ENCODE results near the gene FAM186B.

Gene FAM186B

DNA sequence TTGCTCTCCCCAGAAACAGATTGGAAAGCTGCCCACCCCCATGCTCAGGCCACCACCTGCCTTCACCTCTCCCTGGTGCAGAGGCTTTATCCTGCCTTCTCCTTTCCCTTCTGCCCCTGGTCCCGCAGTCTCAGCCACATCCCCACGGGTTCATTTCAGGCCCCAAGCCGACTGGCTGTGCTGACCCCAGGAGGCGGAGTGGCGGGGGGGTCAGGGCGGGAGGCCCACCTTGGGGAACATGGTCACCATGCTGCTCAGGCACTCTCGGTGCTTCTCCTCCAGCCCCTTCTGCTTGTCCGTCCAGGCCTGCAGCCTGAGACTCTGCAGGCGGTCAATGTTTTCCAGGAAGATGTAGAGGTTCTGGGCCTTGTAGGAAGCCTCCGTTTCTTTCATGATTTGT is 6.9 kb downstream of the FAM186B start:
- Histone ChIP-seq H3K4me3 (ENCODE audit: control insufficient read depth in 1 of 7, extremely low read depth in 1 of 7, insufficient read depth in 4 of 7, low read depth in 2 of 7, low read length in 6 of 7) (no peak overlapping the region), H3K36me3 (ENCODE audit: control insufficient read depth in 4 of 4, insufficient read depth in 4 of 4, low read length in 3 of 4) (peaks cover 0 to 8% (median 4%) of the 10 kb centered on the region in 4 experiments), H3K4me1 (ENCODE audit: control extremely low read depth in 1 of 4, control insufficient read depth in 4 of 4, insufficient read depth in 4 of 4, low read length in 3 of 4) (no peaks in the 10 kb centered on the region), H3K9me3 (ENCODE audit: control extremely low read depth in 1 of 5, control insufficient read depth in 4 of 5, insufficient read depth in 2 of 5, low read depth in 1 of 5, low read length in 4 of 5) (peaks cover 0 to 1% (median 0%) of the 10 kb centered on the region in 5 experiments), H3K27me3 (replicated peaks in 2 of 5; ENCODE audit: control insufficient read depth in 4 of 5, insufficient read depth in 5 of 5, low read length in 4 of 5) (no peaks in the 10 kb centered on the region), H3K27ac (ENCODE audit: insufficient read depth in 1 of 2, low read depth in 1 of 2, low read length in 2 of 2, poor library complexity in 1 of 2, severe bottlenecking in 2 of 2) (no peak overlapping the region)
- CTCF ChIA-PET, result interaction anchor here (1.4 to 1.7 kb wide), 2 partner anchors 18 to 240 kb away, joined by 3 to 5 read pairs; no protein-coding TSS in a partner anchor
- 94% methylated on average over 8 of the region's 10 CpGs for WGBS (ENCODE audit: insufficient coverage)
- POLR2A ChIA-PET, result no interaction called here
- DNase-seq, result no peak

DNA sequence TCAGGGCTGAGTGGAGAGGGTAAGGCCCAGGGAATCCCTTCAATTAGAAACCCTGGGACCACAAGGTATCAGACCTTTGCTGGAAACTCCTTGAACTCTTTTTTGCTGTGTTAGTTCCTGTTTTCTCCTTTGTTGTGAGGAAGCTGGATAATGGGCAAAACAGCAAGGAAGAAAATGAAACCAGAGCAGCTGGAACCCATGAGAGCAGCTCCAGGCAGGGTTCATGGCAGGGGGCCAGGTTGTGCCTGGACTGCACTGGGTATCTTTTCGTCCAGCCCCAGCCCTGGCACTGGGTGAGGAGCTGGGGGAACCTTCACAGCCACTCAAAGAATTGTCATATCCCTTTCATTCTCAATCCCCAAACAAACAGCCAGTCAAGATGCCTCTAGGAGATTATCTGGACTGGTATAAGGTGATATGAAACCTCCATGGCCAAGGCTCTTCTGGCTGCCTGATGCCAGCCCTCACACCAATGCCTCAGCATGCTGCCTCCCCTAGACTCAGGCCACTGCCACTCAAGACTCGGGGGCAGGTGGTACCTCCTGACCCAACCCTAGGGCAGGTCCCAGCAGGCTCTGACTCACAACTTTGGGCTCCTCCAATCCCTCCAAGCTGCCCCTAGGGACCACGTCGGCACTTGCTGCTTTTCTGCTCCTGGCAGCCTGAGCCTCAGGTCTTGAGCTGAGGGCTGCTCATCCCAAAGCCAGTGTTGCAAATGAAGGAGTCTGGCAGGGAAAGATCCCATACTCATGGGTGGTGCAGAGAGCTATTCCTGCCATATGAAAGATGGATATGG is 16.5 kb downstream of the FAM186B start:
- Histone ChIP-seq H3K27ac (ENCODE audit: insufficient read depth in 1 of 2, low read depth in 1 of 2, low read length in 2 of 2, poor library complexity in 1 of 2, severe bottlenecking in 2 of 2) (peak overlapping the region in 1 of 2 experiments; percentile 11), H3K36me3 (ENCODE audit: control insufficient read depth in 4 of 4, insufficient read depth in 4 of 4, low read length in 3 of 4) (peaks cover 4 to 41% (median 16%) of the 10 kb centered on the region in 4 experiments), H3K4me1 (ENCODE audit: control extremely low read depth in 1 of 4, control insufficient read depth in 4 of 4, insufficient read depth in 4 of 4, low read length in 3 of 4) (peaks cover 0 to 9% (median 3%) of the 10 kb centered on the region in 4 experiments), H3K9me3 (ENCODE audit: control extremely low read depth in 1 of 5, control insufficient read depth in 4 of 5, insufficient read depth in 2 of 5, low read depth in 1 of 5, low read length in 4 of 5) (peaks cover 0 to 19% (median 6%) of the 10 kb centered on the region in 5 experiments), H3K27me3 (replicated peaks in 2 of 5; ENCODE audit: control insufficient read depth in 4 of 5, insufficient read depth in 5 of 5, low read length in 4 of 5) (no peaks in the 10 kb centered on the region), H3K4me3 (ENCODE audit: control insufficient read depth in 1 of 7, extremely low read depth in 1 of 7, insufficient read depth in 4 of 7, low read depth in 2 of 7, low read length in 6 of 7) (no peak overlapping the region)
- CTCF ChIA-PET, result interaction anchor here (1.0 to 2.0 kb wide), 8 partner anchors 8 to 48 kb away, joined by 3 to 8 read pairs (median 4); partner anchors contain the start of gene PRPF40B
- 93% methylated on average over 3 of the region's 4 CpGs for WGBS (ENCODE audit: insufficient coverage)
- DNase-seq, result peak in 2 of 3 donors; percentile 5 to 13
- POLR2A ChIA-PET, result interaction anchor here (1.4 kb wide), 1 partner anchor 34 kb away, joined by 3 read pairs; no protein-coding TSS in a partner anchor

DNA sequence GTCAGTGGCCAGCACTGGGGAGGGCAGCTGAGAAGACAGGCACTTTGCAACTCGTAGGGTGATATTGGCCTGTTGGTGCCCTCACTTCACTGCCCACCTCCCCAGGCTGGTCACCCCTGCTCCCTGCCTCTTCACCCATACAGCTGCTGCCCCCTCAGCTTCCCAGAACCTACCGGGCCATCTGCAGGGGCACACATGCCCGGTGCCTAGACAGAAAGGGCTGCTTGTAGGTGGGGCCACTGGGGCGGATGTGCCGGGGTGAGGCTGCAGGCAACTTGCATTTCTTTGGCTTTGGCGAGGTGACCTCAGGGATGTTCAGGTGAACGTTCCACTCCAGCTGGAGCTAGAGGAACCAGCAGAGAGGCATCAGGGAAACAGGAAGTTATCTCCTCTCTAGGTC is 17.2 kb downstream of the FAM186B start:
- H3K9me3 ChIP-seq (ENCODE audit: control extremely low read depth in 1 of 5, control insufficient read depth in 4 of 5, insufficient read depth in 2 of 5, low read depth in 1 of 5, low read length in 4 of 5), result peaks cover 0 to 19% (median 6%) of the 10 kb centered on the region in 5 experiments
- POLR2A ChIA-PET, result interaction anchor here (1.4 kb wide), 1 partner anchor 34 kb away, joined by 3 read pairs; no protein-coding TSS in a partner anchor
- peaks cover 0 to 9% (median 3%) of the 10 kb centered on the region in 4 experiments for H3K4me1 ChIP-seq (ENCODE audit: control extremely low read depth in 1 of 4, control insufficient read depth in 4 of 4, insufficient read depth in 4 of 4, low read length in 3 of 4)
- WGBS (ENCODE audit: insufficient coverage), result 93% methylated on average over 7 of the region's 7 CpGs
- H3K27me3 ChIP-seq (replicated peaks in 2 of 5; ENCODE audit: control insufficient read depth in 4 of 5, insufficient read depth in 5 of 5, low read length in 4 of 5), result no peaks in the 10 kb centered on the region
- H3K4me3 ChIP-seq (ENCODE audit: control insufficient read depth in 1 of 7, extremely low read depth in 1 of 7, insufficient read depth in 4 of 7, low read depth in 2 of 7, low read length in 6 of 7), result no peak overlapping the region
- CTCF ChIA-PET, result interaction anchor here (1.1 to 2.0 kb wide), 7 partner anchors 8 to 49 kb away, joined by 3 to 8 read pairs (median 5); partner anchors contain the start of gene PRPF40B
- no peak overlapping the region for H3K27ac ChIP-seq (ENCODE audit: insufficient read depth in 1 of 2, low read depth in 1 of 2, low read length in 2 of 2, poor library complexity in 1 of 2, severe bottlenecking in 2 of 2)
- DNase-seq, result no peak
- peaks cover 4 to 48% (median 22%) of the 10 kb centered on the region in 4 experiments for H3K36me3 ChIP-seq (ENCODE audit: control insufficient read depth in 4 of 4, insufficient read depth in 4 of 4, low read length in 3 of 4)

DNA sequence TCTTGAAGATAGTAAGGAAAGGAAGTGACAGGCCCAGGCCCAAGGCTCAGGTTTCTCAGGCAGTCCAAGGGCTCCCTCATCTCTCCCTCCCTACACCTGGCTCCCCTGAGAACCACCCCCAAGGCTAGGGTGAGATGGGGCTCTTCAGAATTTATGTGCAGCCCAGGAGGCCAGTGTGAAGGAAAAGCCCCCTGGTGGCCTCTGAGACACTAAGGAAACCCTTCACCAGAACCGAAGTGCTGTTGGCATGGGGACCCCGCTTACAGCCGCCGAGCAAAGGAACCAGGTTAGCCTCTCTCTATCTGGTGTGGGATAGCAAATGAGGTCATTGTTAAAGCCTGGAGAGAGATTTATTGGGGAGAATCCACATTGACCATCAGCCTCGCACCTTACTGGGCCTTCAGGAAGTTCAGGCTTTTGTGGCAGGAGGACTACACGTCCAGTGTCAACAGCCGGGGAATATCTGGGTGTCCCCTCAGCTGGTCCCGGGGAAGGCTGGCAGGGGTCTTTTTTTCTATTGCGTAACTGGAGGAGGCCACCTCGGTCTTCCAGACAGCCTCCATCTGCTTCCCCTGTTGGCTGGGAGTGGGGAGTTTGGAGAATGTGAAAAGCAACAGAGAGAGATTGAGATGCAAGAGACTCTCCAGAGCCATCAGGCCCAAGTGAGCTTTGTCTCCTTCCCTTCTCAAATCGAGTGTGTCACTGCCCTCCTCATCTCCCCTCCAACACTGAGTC is 18.1 kb downstream of the FAM186B start:
- peak in 2 of 3 donors; percentile 19 to 25 for DNase-seq
- Histone ChIP-seq H3K36me3 (ENCODE audit: control insufficient read depth in 4 of 4, insufficient read depth in 4 of 4, low read length in 3 of 4) (peaks cover 4 to 48% (median 23%) of the 10 kb centered on the region in 4 experiments), H3K9me3 (ENCODE audit: control extremely low read depth in 1 of 5, control insufficient read depth in 4 of 5, insufficient read depth in 2 of 5, low read depth in 1 of 5, low read length in 4 of 5) (peaks cover 0 to 13% (median 6%) of the 10 kb centered on the region in 5 experiments), H3K27me3 (replicated peaks in 2 of 5; ENCODE audit: control insufficient read depth in 4 of 5, insufficient read depth in 5 of 5, low read length in 4 of 5) (no peaks in the 10 kb centered on the region), H3K4me3 (ENCODE audit: control insufficient read depth in 1 of 7, extremely low read depth in 1 of 7, insufficient read depth in 4 of 7, low read depth in 2 of 7, low read length in 6 of 7) (no peak overlapping the region), H3K27ac (ENCODE audit: insufficient read depth in 1 of 2, low read depth in 1 of 2, low read length in 2 of 2, poor library complexity in 1 of 2, severe bottlenecking in 2 of 2) (no peak overlapping the region), H3K4me1 (ENCODE audit: control extremely low read depth in 1 of 4, control insufficient read depth in 4 of 4, insufficient read depth in 4 of 4, low read length in 3 of 4) (peaks cover 0 to 9% (median 3%) of the 10 kb centered on the region in 4 experiments)
- ChIA-PET POLR2A (interaction anchor here (0.6 kb wide), 1 partner anchor 73 kb away, joined by 5 read pairs; no protein-coding TSS in a partner anchor), CTCF (interaction anchor here (1.5 kb wide), 1 partner anchor 15 kb away, joined by 5 read pairs; no protein-coding TSS in a partner anchor)
- 91% methylated on average over 10 of the region's 11 CpGs for WGBS (ENCODE audit: insufficient coverage)

DNA sequence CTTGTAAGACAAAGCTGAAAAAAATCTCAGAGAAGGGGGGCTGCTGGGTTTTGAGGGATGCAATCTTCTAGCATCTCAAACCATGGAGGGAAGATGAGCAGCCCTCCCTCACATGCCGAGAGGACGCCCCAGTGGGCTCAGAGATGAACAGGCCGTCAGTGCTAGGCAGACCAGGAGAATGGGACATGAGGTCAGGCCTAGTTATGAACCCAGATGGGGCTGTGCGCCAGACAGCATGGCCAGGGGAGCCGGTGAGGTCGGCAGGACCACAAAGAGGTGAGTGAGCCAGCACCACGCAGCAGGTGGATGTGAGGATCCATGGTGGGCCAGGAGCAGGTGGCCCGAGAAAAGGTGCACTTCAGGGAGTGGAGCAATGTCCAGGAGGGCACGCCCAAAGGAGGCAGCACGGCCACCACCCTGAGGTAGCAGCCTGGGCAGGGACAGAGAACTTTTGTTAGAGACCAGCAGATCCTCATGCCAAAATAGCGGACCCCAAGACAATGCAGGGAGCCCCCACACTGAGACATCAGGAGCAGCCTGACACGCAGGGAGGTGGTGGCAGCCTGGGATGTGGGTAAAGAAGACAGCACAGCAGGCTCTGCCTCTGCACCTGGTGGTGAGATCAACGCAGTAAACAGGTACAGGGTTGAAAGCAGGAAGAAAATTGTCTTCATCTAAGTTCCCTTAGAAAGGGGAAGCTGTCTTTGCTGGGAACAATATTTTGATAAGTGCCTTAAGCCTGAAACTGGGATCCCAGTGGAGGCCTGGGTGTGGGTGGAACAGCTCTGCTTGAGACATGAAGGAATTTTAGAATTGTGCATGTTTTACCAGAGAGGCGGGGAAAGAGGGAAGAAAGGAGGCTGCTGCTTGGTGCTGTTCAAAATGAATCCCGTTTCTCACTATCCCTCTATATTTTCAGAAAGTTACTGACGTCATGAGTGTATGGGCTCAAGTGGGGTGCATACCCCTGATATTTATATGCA is 19.7 kb downstream of the FAM186B start:
- WGBS (ENCODE audit: insufficient coverage), result 94% methylated on average over 13 of the region's 16 CpGs
- Histone ChIP-seq H3K9me3 (ENCODE audit: control extremely low read depth in 1 of 5, control insufficient read depth in 4 of 5, insufficient read depth in 2 of 5, low read depth in 1 of 5, low read length in 4 of 5) (peaks cover 0 to 4% (median 0%) of the 10 kb centered on the region in 5 experiments), H3K27ac (ENCODE audit: insufficient read depth in 1 of 2, low read depth in 1 of 2, low read length in 2 of 2, poor library complexity in 1 of 2, severe bottlenecking in 2 of 2) (no peak overlapping the region), H3K4me1 (ENCODE audit: control extremely low read depth in 1 of 4, control insufficient read depth in 4 of 4, insufficient read depth in 4 of 4, low read length in 3 of 4) (peaks cover 0 to 9% (median 3%) of the 10 kb centered on the region in 4 experiments), H3K4me3 (ENCODE audit: control insufficient read depth in 1 of 7, extremely low read depth in 1 of 7, insufficient read depth in 4 of 7, low read depth in 2 of 7, low read length in 6 of 7) (no peak overlapping the region), H3K36me3 (ENCODE audit: control insufficient read depth in 4 of 4, insufficient read depth in 4 of 4, low read length in 3 of 4) (peaks cover 2 to 36% (median 19%) of the 10 kb centered on the region in 4 experiments), H3K27me3 (replicated peaks in 2 of 5; ENCODE audit: control insufficient read depth in 4 of 5, insufficient read depth in 5 of 5, low read length in 4 of 5) (no peaks in the 10 kb centered on the region)
- CTCF ChIA-PET, result interaction anchor here (1.4 to 11.2 kb wide), 2 partner anchors 15 to 30 kb away, joined by 4 to 223 read pairs; no protein-coding TSS in a partner anchor
- DNase-seq, result no peak
- POLR2A ChIA-PET, result no interaction called here

DNA sequence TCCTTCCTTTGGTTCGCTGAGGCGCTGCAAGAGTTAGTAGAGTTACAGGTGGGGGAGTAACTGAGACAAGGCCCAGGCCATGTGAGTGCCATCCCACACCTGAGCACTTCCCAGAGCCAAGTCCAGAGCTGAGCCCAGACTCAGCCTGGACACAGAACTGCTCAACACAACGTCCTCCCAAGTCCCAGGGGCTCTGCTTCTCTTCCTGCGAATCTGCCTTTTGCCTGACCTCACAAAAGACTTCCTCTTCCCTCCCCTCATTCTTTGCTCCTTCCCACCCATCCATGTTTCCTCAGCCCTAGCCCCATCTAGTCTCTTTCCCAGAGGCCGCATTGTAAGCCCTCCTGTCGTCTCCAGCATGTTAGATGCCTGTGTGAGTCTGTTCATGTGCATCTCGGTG is 20.8 kb downstream of the FAM186B start:
- no peak overlapping the region for H3K4me3 ChIP-seq (ENCODE audit: control insufficient read depth in 1 of 7, extremely low read depth in 1 of 7, insufficient read depth in 4 of 7, low read depth in 2 of 7, low read length in 6 of 7)
- no peaks in the 10 kb centered on the region for H3K9me3 ChIP-seq (ENCODE audit: control extremely low read depth in 1 of 5, control insufficient read depth in 4 of 5, insufficient read depth in 2 of 5, low read depth in 1 of 5, low read length in 4 of 5)
- DNase-seq, result no peak
- POLR2A ChIA-PET, result no interaction called here
- WGBS (ENCODE audit: insufficient coverage), result 90% methylated on average over 5 of the region's 7 CpGs
- CTCF ChIA-PET, result interaction anchor here (1.1 to 11.2 kb wide), 4 partner anchors 14 to 238 kb away, joined by 3 to 223 read pairs (median 6); partner anchors contain the start of genes DNAJC22 and PRPF40B
- peaks cover 0 to 9% (median 3%) of the 10 kb centered on the region in 4 experiments for H3K4me1 ChIP-seq (ENCODE audit: control extremely low read depth in 1 of 4, control insufficient read depth in 4 of 4, insufficient read depth in 4 of 4, low read length in 3 of 4)
- no peaks in the 10 kb centered on the region for H3K27me3 ChIP-seq (replicated peaks in 2 of 5; ENCODE audit: control insufficient read depth in 4 of 5, insufficient read depth in 5 of 5, low read length in 4 of 5)
- H3K36me3 ChIP-seq (ENCODE audit: control insufficient read depth in 4 of 4, insufficient read depth in 4 of 4, low read length in 3 of 4), result peaks cover 2 to 32% (median 18%) of the 10 kb centered on the region in 4 experiments
- no peak overlapping the region for H3K27ac ChIP-seq (ENCODE audit: insufficient read depth in 1 of 2, low read depth in 1 of 2, low read length in 2 of 2, poor library complexity in 1 of 2, severe bottlenecking in 2 of 2)

All from common myeloid progenitor, CD34-positive (primary cell).